ENCODE results near the gene SPANXN5. TPM values are rescaled to one million over a fixed set of nuclear protein-coding genes. Genes with fewer than 3 reads are reported as not detected.
"Not testable (repeated sequence)": the region's sequence is repeated elsewhere in the genome, so short reads cannot be mapped to it uniquely, and the experiment has no call there.

SPANXN5 gene
- total RNA-seq, 1 experiment from 2014 or later, result not detected

DNA sequence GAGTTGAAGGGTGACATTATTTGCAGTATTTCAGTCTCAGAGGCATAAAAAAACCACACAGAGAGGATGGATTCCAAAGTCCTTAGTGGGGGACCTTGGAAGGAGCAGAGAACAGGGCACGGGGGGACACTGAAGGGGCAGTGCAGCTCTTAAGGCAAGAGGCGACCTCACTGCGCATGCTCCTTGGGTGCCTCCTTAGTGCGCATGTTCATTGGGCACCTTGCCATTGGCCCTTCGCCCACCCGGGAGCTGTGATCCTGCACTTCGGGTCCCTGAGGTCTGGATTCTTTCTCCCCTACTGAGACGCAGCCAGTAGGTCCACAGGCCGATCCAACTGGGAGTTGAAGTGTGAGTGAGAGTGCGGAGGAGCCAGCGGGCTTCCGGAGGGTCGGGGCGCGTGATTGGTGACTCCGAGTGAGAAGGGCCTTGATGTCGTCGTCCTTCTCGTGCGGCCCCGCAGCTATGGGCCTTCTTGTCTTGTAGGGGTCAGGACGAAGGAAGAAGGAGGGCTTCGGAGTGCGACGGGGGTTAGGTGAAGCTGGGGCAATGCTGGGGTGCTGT is 13.9 kb upstream of the SPANXN5 start, which contains the start of gene XAGE5:
Gene XAGE5, plus strand, starts transcription at position 223 of the 561 bp plus-strand sequence. CDS start 1,280 bp downstream, outside the sequence.
- ATAC-seq, result no peak
- ChIA-PET POLR2A (no interaction called here), CTCF (no interaction called here)
- DNase-seq (ENCODE audit: low read depth, low spot score), result no peak
- in situ Hi-C loops (cut with HindIII; ENCODE audit: low pct_unique_long_range_greater_than_20kb, low sequenced_read_pairs) (no loop called here), intact Hi-C loops (cut with micrococcal nuclease; ENCODE audit: unreplicated experiment) (no loop called here)
- Histone ChIP-seq H3K4me1 (ENCODE audit: control insufficient read depth, insufficient read depth, low read length) (no peaks in the 10 kb centered on the region), H3K27ac (ENCODE audit: low read length) (no peak within 1 kb of the TSS), H3K27me3 (ENCODE audit: control insufficient read depth, insufficient read depth, low read length) (no peaks in the 10 kb centered on the region), H3K36me3 (ENCODE audit: control insufficient read depth, insufficient read depth, low read length) (no peaks in the 10 kb centered on the region), H3K4me3 (ENCODE audit: low read depth in 2 of 2, low read length in 2 of 2) (no peak within 1 kb of the TSS), H3K9me3 (ENCODE audit: control insufficient read depth, insufficient read depth, low read depth, low read length) (no peaks in the 10 kb centered on the region)
- no peak for TF ChIP-seq POLR2AphosphoS5 (IDR thresholded peaks at IDR 0.05; ENCODE audit: low read depth, low read length)
- BruUV-seq (replicated peaks), result no TSS peak

DNA sequence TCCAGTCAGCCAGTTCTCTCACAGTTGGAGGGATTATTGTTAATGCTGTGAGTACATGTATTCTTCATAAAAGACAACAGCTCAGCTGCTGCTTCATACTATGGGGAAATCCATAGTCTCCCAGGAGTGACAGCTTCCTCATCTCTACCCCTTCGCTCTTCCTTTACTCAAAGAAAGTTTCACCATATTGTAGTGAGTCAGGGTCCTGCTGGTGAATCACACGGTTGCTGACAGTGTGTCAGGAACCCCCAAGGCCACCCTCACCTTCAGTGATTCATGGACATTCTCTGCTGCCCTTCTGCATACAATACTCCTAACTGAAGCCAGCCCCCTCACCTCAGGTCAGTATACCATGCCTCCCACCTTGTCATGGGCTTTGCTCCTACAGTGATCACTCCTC is 7.6 kb upstream of the SPANXN5 start:
- H3K4me1 ChIP-seq (ENCODE audit: control insufficient read depth, insufficient read depth, low read length); H3K36me3 ChIP-seq (ENCODE audit: control insufficient read depth, insufficient read depth, low read length); ATAC-seq; CTCF ChIA-PET; H3K27ac ChIP-seq (ENCODE audit: low read length); intact Hi-C loops (cut with micrococcal nuclease; ENCODE audit: unreplicated experiment); in situ Hi-C loops (cut with HindIII; ENCODE audit: low pct_unique_long_range_greater_than_20kb, low sequenced_read_pairs); H3K4me3 ChIP-seq (ENCODE audit: low read depth in 2 of 2, low read length in 2 of 2); POLR2A ChIA-PET; H3K9me3 ChIP-seq (ENCODE audit: control insufficient read depth, insufficient read depth, low read depth, low read length); BruUV-seq (replicated peaks); H3K27me3 ChIP-seq (ENCODE audit: control insufficient read depth, insufficient read depth, low read length); DNase-seq (ENCODE audit: low read depth, low spot score): not testable (repeated sequence)

DNA sequence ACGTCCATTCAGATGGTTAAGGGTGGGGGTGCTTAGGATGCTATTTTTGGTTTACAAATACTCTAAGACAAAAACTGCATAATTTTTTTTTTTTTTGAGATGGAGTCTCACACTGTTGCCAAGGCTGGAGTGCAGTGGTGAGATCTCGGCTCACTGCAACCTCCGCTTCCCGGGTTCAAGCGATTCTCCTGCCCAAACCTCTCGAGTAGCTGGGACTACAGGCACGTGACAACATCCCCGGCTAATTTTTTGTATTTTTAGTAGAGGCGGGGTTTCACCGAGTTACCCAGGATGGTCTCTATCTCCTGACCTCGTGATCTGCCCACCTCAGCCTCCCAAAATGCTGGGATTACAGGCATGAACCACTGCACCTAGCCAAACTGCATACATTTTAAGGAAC is 23.7 kb downstream of the SPANXN5 start:
- H3K36me3 ChIP-seq (ENCODE audit: control insufficient read depth, insufficient read depth, low read length); POLR2A ChIA-PET; H3K4me3 ChIP-seq (ENCODE audit: low read depth in 2 of 2, low read length in 2 of 2); CTCF ChIA-PET; H3K4me1 ChIP-seq (ENCODE audit: control insufficient read depth, insufficient read depth, low read length); H3K27me3 ChIP-seq (ENCODE audit: control insufficient read depth, insufficient read depth, low read length); in situ Hi-C loops (cut with HindIII; ENCODE audit: low pct_unique_long_range_greater_than_20kb, low sequenced_read_pairs); BruUV-seq (replicated peaks); DNase-seq (ENCODE audit: low read depth, low spot score); H3K27ac ChIP-seq (ENCODE audit: low read length); H3K9me3 ChIP-seq (ENCODE audit: control insufficient read depth, insufficient read depth, low read depth, low read length); intact Hi-C loops (cut with micrococcal nuclease; ENCODE audit: unreplicated experiment); ATAC-seq: not testable (repeated sequence)

DNA sequence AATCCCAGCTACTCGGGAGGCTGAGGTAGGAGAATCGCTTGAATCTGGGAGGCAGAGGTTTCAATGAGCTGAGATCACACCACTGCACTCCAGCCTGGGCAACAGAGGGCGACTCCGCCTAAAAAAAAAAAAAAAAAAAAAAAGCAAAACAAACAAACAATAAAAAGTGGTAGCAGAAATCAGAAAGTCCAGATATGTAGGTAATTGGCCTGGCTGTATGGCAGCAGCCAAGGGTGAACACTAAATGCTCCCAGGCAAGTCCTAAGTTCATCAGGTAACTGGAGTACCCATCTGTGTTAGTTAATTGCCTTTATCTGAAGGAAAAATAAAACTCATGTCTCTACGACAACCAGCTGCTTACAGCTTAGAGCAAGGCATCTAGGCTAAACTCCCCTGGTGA is 31.2 kb downstream of the SPANXN5 start:
- DNase-seq (ENCODE audit: low read depth, low spot score); BruUV-seq (replicated peaks); H3K4me3 ChIP-seq (ENCODE audit: low read depth in 2 of 2, low read length in 2 of 2); H3K9me3 ChIP-seq (ENCODE audit: control insufficient read depth, insufficient read depth, low read depth, low read length); H3K27me3 ChIP-seq (ENCODE audit: control insufficient read depth, insufficient read depth, low read length); H3K27ac ChIP-seq (ENCODE audit: low read length); CTCF ChIA-PET; in situ Hi-C loops (cut with HindIII; ENCODE audit: low pct_unique_long_range_greater_than_20kb, low sequenced_read_pairs); H3K4me1 ChIP-seq (ENCODE audit: control insufficient read depth, insufficient read depth, low read length); H3K36me3 ChIP-seq (ENCODE audit: control insufficient read depth, insufficient read depth, low read length); POLR2A ChIA-PET; ATAC-seq; intact Hi-C loops (cut with micrococcal nuclease; ENCODE audit: unreplicated experiment): not testable (repeated sequence)

DNA sequence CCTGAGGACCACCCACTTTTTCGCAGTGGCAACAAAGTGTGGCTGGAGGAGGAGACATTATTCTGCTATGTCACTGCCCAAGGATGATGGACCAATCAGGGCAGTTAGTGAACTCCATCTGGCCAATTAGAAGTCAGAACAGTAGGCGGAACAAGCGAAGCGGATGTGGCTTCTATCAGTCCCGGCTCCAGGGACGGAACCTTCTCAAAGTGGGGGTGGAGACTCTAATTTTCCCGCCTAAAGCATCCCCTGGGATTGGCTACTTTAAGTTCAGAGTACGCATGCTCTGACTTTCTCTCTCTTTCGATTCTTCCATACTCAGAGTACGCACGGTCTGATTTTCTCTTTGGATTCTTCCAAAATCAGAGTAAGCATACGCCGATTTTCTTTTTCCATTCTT is 46.3 kb downstream of the SPANXN5 start, which contains the start of gene SSX2B:
Gene SSX2B, plus strand, starts transcription at position 301 of the 400 bp plus-strand sequence. CDS start 1,429 bp downstream, outside the sequence.
- H3K36me3 ChIP-seq (ENCODE audit: control insufficient read depth, insufficient read depth, low read length); H3K4me3 ChIP-seq (ENCODE audit: low read depth in 2 of 2, low read length in 2 of 2); intact Hi-C loops (cut with micrococcal nuclease; ENCODE audit: unreplicated experiment); in situ Hi-C loops (cut with HindIII; ENCODE audit: low pct_unique_long_range_greater_than_20kb, low sequenced_read_pairs); H3K27me3 ChIP-seq (ENCODE audit: control insufficient read depth, insufficient read depth, low read length); DNase-seq (ENCODE audit: low read depth, low spot score); H3K27ac ChIP-seq (ENCODE audit: low read length); H3K4me1 ChIP-seq (ENCODE audit: control insufficient read depth, insufficient read depth, low read length); CTCF ChIA-PET; BruUV-seq (replicated peaks); POLR2A ChIA-PET; H3K9me3 ChIP-seq (ENCODE audit: control insufficient read depth, insufficient read depth, low read depth, low read length); ATAC-seq: not testable (repeated sequence)

Other genes with a start within 250 kb of the SPANXN5 start
- not detected for gene SSX7, start 142.5 kb downstream of the SPANXN5 start, total RNA-seq (2021; ENCODE audit: unreplicated experiment)
- 0.31 TPM for gene SSX2, start 90.2 kb downstream of the SPANXN5 start, total RNA-seq (2021; ENCODE audit: unreplicated experiment)
- gene SSX2B, start 46.2 kb downstream of the SPANXN5 start, total RNA-seq (2021; ENCODE audit: unreplicated experiment), result not detected
- gene XAGE5, start 13.9 kb upstream of the SPANXN5 start, total RNA-seq (2021; ENCODE audit: unreplicated experiment), result not detected
- not detected for gene XAGE3, start 70.7 kb upstream of the SPANXN5 start, total RNA-seq (2021; ENCODE audit: unreplicated experiment)
- 13.0 TPM for gene FAM156B, start 99.9 kb upstream of the SPANXN5 start, total RNA-seq (2021; ENCODE audit: unreplicated experiment)
- 25.4 TPM for gene FAM156A, start 161.1 kb upstream of the SPANXN5 start, total RNA-seq (2021; ENCODE audit: unreplicated experiment)